OCI-LY7 (cell line): ENCODE results near the gene AS3MT.

Experiments used
- EZH2phosphoT487 ChIP-seq: fragments of 200-600 bp; sonication (generic); IDR thresholded peaks from 2 replicates; pipeline ENCODE4 v1.6.1; 2018; ENCODE audit warnings: low read depth, borderline replicate concordance, mild to moderate bottlenecking, mixed run types, antibody characterized with exemption, low read length, moderate library complexity, mixed read lengths
- TF ChIP-seq, protein P1 (sequence below): fragments of 200-600 bp; sonication (generic); conservative IDR thresholded peaks from 2 replicates; pipeline ENCODE4 v1.5.1; 2014; ENCODE audit warnings: mild to moderate bottlenecking, antibody characterized with exemption, low read length, moderate library complexity, mixed read lengths

DNA sequence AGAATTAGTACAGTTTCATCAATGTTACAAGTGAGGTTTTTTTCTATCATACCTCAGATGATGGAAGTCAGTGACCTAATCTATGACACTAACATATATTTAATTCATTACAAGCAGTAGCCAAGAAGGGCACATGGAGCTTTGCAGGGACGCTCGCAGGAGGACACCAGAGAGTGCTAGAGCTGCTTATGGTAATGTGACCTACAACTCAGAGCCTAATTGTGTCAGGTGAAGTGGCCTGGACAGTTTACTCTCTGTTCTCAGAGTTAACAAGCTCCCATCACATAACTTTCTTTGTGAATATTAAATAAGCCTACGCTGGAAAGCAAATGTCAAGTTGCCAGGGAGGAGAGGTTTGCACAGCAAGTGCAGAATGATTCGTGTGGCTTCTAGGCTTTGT, 37.2 kb downstream of the AS3MT start:
- TF ChIP-seq, protein P1, sequence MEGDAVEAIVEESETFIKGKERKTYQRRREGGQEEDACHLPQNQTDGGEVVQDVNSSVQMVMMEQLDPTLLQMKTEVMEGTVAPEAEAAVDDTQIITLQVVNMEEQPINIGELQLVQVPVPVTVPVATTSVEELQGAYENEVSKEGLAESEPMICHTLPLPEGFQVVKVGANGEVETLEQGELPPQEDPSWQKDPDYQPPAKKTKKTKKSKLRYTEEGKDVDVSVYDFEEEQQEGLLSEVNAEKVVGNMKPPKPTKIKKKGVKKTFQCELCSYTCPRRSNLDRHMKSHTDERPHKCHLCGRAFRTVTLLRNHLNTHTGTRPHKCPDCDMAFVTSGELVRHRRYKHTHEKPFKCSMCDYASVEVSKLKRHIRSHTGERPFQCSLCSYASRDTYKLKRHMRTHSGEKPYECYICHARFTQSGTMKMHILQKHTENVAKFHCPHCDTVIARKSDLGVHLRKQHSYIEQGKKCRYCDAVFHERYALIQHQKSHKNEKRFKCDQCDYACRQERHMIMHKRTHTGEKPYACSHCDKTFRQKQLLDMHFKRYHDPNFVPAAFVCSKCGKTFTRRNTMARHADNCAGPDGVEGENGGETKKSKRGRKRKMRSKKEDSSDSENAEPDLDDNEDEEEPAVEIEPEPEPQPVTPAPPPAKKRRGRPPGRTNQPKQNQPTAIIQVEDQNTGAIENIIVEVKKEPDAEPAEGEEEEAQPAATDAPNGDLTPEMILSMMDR: no peak
- no peak for TF ChIP-seq EZH2phosphoT487
